Upper lobe of left lung (tissue), 4 donors: ENCODE results near the gene DIAPH1.

ENCODE experiments used
- POLR2A ChIP-seq, 4 donors: fragments of 450-650 bp; IDR thresholded peaks; one replicate each; pipeline ENCODE4 v1.5.1; 2016 to 2017; ENCODE audit warnings: antibody characterized with exemption in 4 of 4, mild to moderate bottlenecking in 2 of 4
- POLR2AphosphoS5 ChIP-seq, 2 donors: sonication (generic); formaldehyde crosslinking; IDR thresholded peaks; one replicate each; pipeline ENCODE4 v1.5.1; 2017; ENCODE audit warnings: antibody characterized with exemption in 2 of 2
- TF ChIP-seq, protein P1 (sequence below), 6 experiments: fragments of 450-650 bp in 4 of 6; fragments of 200-600 bp in 2 of 6; sonication (generic) in 2 of 6; IDR thresholded peaks; one replicate each; pipeline ENCODE4 v1.5.1; 2016 to 2019; ENCODE audit warnings: antibody characterized with exemption in 6 of 6

DNA sequence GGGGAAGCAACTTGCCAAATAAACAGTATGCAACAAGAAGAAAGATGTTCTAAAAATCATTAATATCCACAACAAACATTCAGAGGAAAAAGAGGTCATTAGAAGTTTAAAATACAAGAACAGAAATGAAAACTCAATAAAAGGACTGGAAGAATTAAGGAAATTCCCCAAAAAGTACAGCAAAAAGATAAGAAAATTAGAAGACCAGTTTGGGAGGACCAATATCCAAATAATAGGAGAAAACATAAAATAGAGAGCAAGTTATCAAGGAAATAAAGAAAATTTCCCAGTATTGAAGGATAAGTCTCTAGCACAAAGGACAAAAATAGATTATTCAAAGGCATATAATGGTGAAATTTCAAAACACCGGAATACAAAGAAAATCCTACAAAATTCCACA is 21.9 kb downstream of the DIAPH1 start:
- TF ChIP-seq POLR2AphosphoS5 (IDR thresholded peaks at IDR 0.05) (no peak), POLR2A (IDR thresholded peaks at IDR 0.05) (no peak)
- TF ChIP-seq, protein P1, sequence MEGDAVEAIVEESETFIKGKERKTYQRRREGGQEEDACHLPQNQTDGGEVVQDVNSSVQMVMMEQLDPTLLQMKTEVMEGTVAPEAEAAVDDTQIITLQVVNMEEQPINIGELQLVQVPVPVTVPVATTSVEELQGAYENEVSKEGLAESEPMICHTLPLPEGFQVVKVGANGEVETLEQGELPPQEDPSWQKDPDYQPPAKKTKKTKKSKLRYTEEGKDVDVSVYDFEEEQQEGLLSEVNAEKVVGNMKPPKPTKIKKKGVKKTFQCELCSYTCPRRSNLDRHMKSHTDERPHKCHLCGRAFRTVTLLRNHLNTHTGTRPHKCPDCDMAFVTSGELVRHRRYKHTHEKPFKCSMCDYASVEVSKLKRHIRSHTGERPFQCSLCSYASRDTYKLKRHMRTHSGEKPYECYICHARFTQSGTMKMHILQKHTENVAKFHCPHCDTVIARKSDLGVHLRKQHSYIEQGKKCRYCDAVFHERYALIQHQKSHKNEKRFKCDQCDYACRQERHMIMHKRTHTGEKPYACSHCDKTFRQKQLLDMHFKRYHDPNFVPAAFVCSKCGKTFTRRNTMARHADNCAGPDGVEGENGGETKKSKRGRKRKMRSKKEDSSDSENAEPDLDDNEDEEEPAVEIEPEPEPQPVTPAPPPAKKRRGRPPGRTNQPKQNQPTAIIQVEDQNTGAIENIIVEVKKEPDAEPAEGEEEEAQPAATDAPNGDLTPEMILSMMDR (IDR thresholded peaks at IDR 0.05) = no peak
